HTERT RPE-1 (cell line): ENCODE data around the gene MRPS11.
"Not testable (repeated sequence)": the region's sequence is repeated elsewhere in the genome, so short reads cannot be mapped to it uniquely, and the experiment has no call there.

Source experiments
- in situ Hi-C: fragments of 300-500 bp; cut with MboI; formaldehyde crosslinking; loops from 4 replicates; pipeline ENCODE4 v1.14.3; 2020; ENCODE audit warnings: low sequenced_read_pairs

MRPS11 gene

DNA sequence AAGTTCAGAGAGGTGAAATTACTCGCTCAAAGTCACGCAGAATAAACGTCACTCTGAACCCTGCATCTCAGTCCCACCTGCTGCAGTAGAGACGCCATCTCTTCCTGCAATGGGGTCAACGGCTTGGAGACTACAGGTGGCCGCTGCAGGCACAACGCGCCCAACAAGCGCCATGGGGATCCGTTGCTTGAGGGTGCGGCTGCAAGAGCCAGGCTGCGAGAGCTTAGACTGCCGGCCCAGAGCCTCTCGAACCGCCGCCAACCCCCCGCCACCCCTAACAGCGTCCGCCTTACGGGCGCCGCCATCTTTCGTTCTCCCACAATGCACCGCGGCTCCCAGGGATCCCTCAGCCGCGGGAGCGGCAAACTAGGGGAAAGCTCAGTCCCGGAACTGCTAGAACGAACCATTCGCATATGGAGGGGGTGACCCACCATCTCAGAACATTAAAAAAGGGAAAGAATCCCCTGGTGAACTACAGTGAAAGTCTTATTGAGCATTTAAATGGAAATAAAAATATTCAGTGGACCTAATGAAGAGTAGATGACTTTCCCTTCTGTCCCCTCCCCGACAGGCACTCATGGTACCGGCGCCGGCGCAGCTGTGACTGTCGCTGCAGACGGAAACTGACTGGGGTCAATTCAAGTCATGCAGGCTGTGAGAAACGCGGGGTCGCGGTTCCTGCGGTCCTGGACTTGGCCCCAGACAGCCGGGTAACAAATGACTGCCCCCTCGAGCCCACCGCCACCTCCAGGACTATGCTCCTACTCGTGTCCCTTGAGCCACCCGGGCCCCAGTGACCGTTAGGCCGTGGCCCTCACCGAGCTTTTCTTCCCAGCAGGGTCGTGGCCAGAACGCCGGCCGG lies at the start of gene MRPS11, which contains the start of gene MRPL46:
MRPS11 (plus strand) TSS at position 636 of the 862 bp plus-strand sequence; CDS start at position 646, 10 bp downstream.
MRPL46 (minus strand) TSS at position 316 of the 862 bp plus-strand sequence; CDS start at position 305, 11 bp downstream.
- in situ Hi-C loops: no loop called here

DNA sequence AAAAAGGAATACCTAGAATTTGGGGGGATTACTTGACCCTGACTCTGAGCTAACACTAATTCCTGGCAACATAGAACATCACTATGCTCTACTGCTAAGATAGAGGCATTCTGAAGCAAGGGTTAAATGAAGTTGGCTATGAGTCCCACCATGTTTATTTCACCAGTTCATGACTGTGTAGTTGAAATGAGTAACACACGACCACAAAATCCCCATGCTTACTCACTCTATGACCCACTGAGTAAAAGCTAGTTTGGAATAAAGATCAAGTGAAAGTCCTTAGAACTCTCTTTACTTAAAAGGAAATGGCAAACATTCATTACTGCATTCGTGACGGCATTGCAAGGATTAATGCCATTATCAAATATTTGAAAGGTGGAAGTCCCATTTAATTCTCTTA lies 47.7 kb upstream of the MRPS11 start:
- in situ Hi-C loops: no loop called here

DNA sequence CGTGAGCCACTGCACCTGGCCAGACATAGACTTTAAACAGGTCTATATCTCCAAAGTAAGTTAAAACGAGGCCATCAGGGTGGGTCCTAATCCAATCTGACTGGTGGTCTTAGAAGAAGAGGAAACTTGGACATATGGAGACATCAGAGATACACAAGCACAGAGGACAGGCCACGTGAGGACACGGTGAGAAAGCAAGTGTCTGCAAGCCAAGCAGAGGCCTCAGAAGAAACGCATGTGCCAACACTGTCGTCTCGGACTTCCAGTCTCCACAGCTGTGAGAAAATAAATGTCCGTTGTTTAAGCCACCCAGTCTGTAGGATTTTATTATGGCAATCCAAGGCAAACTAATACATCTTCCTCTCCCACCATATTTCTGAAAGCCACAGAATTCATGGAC lies 44.2 kb upstream of the MRPS11 start:
- in situ Hi-C loops: no loop called here

DNA sequence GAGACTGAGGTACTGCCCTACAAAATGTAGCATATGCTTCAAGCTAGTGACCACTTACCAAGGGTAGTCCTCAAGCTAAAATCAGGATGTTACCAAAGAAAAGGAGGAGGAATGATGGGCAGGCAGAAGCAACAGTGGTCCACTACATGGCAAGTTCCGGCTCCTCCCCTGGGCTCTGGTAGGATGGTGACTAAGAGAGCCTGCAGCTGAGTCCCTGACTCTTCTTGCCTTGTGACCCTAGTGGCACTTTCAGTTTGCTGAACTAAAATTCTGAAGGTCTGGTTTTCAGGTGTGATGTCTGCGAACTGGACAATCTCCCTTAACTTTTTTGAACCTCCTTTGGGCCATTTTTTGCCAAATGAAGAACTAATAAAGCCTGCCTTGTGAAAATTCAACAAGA lies 41.2 kb upstream of the MRPS11 start:
- in situ Hi-C loops: no loop called here

DNA sequence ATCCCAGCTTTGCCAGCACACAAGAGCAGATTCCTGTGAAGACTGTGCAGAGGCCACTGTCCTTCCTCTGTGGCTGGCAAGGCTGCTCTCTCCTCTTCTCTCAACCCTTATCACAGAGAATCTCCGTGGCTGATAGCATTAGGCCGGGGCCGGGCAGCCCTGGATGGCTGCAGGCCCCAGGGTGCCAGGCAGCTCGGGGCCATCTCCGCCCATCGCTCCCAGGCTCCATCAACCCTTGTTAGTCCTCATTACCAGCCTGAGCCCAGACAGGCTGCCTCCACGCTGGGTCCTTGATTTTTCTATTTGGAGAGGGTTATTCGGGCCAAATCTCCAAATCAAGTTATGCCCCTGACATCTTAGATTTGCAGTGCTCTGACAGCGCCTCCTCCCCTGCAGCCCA lies 39.5 kb upstream of the MRPS11 start:
- in situ Hi-C loops: no loop called here

DNA sequence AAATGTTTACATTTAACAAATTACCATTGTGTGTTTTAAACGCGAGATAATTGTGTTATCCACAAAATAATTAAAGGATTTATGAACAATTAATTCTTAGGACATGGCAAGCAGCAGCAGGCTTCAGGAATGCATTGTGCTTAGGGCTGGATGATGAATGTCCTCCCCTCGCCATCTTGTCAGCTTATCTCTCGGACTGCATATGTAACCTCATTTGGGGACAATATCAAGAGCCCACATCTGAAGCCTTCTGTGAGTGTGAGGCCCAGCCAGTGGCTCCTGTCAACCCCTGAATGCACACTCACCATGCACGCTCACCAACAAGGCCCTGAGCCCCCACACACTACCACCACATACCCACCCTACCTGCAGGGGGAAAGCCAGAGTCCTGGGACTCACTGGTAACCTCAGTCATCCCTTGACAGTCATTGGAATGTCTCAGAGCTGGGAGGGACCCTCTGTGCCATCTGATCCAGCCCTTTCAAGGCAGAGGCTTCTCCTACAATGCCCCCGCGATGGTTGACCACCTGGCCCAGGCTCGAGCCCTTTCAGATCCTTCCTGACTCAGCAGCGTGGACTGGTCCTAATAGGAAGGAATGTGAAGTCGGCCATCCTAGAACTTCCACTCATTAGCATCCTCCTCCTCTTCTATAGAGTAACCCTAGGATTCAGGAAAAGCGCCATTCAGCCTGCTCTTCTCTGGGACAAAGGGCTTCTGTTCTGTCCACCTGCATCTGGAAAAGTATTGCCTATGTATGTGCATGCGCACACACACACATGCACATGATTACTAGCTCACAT lies 38.5 kb upstream of the MRPS11 start:
- in situ Hi-C loops: no loop called here

DNA sequence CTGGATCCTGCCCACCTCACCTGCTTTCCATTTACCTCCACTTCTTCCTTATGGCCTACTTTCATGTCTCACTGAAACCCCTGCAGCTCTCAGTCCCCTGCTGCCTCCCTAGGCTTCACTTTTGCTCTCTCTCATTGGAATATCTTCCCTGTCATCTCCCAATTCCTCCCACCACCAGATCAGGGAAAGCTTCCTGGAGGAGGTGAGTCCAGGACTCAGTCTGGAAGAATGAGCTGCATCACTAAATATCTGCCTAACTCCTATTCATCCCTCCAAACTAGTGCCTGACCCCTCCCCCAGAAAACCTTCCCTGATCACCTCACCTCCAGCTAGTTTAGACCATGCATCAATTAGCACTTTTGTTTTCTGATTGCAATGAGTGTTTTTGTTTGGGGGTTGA lies 37.5 kb upstream of the MRPS11 start:
- in situ Hi-C loops: no loop called here

DNA sequence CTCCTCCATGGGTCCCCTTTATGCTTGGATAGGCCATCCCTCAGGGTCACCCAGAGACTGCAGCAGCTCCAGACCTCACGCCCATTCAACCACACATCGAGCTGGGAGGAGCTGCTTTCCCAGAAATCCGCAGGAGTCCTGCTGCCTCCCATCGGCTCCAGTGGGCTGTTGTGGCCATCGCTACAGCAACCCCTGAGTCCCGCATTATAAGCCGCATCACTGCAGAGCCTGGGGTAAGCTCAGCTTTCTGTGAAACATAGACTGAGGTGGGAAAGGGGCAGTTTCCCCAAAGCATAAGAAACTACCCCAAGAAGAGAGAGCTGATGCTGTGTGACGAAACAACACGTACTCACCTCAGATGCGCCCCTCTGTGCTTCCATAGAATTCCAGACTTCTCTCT lies 36.1 kb upstream of the MRPS11 start:
- in situ Hi-C loops: no loop called here

DNA sequence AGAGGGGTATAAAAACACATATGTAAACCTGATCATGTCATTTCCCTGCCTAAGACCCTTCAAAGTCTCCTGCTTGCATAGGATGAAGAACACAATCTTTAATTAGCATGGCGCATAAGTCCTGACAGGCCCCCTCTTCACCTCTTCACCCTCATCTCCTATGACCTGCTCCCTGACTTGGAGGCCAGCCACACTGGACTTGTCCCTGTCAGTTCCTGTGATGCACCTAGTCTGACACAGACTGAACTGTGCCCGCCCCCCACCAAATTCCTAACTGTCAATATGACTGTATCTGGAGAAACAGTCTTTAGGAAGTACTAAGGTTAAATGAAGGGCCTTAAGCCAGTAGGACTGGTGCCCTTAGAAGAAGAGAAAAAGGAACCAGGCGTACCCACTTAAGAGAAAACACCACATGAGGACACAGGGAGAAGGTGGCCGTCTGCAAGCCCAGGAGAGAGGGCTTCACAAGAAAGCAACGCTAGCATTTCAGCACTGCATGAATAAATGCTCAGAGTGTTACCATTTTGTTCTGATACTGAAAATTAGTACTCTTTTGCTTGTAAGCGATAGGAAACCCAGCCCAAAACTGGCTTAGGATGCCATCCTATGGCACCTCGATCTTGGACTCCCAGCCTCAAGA lies 34.3 kb upstream of the MRPS11 start:
- in situ Hi-C loops: no loop called here

DNA sequence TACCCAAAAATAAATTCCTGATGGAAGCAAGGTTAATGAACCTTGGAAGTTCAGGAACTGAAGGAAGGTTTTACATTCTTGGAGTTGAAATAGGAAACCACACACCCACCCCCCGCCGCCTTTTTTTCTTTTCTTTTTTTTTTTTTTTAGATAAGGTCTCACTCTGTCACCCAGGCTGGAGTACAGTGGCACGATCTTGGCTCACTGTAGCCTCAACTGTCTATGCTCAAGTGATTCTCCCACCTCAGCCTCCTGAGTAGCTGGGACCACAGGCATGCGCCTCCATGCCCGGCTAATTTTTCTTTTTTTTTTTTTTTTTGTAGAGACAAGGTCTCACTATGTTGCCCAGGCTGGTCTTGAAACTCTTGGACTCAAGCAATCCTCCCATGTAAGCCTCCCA lies 33.4 kb upstream of the MRPS11 start:
- in situ Hi-C loops: not testable (repeated sequence)

DNA sequence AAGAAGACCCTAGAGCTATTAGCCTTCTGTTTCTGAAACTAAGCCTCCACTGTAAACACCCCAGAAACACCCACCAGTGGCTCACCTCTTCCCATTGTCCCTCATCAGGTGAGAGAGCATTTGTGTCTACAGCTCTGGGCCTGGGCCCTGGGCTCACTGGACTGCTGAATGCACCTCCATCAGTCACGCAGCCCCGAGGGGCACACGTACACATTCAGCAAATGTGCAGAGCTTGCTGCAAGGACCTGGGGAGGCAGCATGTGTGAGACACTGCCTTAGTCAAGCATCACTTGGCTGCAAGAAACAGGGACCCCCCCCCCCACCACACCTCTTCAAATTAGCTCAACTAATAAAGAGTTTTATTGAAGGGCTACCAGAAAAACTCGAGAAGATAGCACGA lies 29.3 kb upstream of the MRPS11 start:
- in situ Hi-C loops: no loop called here

DNA sequence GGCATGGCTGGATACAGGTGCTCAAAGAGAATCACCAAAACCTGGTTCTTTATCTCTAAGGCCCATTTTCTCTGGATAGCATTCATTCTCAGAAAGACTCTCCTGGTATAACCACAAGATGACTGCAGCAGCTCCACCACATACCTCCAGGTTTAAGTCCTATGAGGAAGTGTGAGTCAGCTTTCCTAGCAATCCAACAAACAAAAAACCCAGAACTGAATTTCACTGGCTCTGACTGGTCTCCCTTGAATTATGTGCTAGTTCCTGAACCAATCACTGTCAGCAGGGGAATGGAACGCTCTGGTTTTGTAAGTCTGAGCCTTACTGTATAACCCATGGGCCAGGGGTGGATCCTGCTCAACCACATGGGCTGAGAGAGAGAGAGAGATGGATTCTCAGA lies 27.5 kb upstream of the MRPS11 start:
- in situ Hi-C loops: no loop called here

DNA sequence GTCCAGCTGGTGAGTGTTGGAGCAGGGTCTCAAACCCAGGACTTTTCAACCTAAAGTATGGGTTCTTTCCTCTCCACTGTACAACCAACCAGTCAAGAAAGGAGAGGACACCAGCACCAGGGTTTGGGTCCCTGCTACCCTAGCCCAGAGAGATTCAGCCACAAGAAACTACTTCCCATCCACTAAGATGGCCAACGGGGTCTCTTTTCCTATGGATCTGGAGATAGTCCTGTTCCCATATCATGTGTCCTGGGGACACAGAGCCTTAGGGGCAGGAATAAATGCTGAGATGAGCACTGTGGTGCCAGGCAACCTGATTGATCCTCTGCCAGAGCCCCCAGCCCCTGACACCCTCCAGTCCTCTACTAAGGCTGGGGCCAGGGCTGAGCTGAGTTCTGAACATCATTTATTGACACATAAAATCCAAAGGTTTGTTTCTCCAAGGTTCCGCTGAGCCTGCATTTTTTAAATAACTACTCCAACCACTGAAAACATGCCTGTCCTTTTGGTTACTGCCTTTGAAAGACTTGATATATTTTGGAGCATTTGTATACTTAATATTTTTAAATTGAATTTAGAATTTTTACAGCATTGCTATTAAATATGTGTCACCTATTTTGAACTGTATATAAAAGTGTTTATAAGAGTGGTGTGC lies 26.3 kb upstream of the MRPS11 start:
- in situ Hi-C loops: no loop called here

DNA sequence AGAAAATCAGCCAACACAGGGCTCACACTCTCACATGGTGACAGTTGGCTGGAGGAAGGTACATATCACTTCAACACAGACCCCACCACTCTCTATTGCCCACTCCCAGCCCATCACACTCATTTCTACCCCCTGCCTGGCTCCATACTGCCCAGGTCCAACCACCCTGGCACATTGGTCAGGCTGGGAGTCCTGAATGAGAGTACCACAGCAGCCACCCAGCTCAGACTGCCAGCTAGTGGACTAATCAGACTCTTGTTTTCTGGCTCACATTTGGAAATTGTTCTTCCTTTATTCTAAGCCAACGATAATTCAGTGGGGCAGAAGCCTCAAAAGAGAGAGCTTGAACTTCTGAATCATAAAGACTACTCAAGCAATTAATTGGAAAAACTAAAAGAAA lies 20.3 kb upstream of the MRPS11 start:
- in situ Hi-C loops: no loop called here

DNA sequence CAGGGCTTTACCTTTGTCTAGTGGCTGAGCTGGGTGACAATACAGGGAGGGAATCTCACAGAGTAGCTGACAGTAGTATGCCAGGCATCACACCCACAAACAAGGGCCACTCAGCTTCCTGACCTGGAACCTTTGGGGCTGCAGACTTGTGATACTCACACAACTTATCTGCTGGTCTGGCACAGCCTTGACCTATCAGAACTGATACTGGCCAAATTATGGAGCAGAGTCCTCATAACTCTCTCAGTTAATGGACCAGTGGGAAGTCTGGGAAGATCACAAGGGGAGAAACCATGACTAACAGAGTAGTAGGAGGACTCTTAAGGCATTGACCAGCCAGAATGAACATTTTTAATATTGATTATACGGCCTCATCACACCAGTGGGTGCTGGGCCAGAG lies 19.8 kb upstream of the MRPS11 start:
- in situ Hi-C loops: no loop called here

DNA sequence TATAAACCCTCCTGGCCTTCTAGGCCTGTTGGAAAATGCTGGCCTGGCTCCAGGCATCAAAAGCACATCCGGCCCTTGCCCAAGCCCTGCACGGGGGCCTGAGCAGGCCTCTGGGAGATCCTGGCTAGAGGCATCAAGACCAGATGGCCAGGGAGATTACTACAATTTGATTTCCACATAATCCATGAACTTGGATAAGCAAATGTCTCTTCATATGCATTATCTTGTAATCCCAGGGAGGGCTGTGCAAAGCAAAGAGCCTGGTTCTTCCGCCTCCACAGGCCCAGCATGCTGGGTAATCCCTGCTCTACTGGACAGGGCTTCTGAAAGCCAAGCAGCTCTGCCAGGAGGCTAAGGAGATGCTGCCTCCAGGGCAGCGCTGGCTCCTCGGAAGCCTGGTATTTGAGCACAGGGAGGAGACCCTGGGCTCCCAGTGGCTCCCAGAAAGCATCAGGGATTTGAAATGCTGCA lies 18.5 kb upstream of the MRPS11 start:
- in situ Hi-C loops: no loop called here

DNA sequence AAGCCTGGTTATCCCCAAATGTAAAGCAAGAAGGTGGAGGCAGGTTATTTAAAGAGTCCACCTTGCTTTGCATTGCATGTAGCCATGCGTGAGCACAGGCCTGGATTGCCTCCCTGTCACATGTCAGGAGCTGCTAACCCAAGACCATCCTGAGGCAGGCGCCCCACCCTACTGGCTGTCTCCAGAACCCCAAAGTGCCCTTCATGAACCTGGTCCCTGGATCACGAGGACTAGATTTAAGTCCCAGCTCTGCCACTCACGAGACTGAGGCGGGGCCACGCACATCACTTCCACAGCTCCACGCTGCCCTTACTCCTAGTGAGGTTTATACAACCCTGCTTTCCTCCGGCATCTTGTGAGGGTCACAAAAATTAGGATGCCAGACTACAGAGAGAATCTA lies 17.9 kb upstream of the MRPS11 start:
- in situ Hi-C loops: no loop called here

DNA sequence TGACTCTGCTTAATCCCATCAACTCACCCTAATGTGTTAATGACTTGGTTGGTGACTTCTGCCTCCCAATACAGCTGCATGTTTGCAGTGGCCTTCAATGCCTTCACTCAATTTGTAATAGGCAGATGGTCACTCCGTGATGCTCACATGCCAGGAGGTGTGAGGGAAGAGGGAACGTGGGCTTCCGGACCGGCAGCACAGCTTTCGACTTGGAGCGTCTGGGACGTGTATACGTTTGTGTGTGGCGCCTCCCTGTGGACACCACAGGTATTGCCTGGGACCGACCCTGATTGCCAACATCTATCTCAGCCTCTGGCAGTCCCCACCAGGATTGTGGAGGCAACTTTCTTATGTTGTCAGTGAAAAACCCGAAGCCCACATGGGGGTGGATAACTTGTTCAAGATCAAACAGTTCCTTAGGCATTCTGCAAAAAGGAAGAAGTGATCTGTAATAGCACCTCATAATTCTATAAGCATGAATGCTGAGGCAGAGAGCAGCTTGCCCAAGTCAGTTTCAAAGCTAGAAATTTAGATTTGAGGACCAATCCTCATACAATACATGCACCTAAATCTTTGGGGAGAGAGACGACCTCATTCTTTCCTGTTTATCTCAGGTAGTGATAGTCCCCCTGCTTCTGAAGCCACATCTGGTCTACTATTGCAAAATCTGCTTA lies 17.2 kb upstream of the MRPS11 start:
- in situ Hi-C loops: no loop called here

DNA sequence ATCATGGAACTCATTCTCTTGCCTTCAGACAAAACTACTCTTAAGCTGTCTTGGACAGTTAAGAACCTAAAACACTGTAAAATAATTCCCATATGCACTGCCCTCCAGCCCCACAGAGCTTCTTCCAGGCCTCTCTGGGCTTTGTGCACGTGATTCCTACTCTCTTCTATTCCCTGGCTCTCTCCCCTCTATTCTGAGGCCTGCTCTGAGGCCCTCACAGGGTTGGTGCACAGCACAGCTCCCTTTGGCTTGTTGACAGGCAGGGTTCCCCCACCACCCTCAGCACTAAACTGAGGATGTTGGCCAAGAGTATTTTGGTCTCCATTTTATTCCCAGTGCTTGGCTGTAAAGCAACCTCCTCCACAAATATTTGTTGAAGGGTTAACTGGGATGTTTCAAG lies 13.9 kb upstream of the MRPS11 start:
- in situ Hi-C loops: no loop called here

DNA sequence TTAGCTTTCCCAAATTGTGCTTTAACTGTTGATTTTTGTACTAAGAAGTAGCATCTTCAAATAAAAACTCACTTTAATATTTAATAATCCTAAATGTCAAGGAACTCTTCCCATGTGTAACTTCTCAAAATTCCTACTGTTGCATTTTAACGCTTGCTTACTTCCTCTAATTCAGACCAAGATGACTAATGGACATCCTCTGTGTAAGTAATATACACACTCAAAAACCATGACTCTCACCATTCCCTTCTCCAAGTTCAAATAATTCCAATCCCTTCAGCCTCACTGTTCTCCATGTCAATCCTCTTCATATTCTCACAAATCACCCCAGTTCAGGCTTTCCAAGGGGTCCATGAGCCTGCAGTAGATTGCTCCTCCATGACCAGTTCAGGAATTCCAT lies 13.3 kb upstream of the MRPS11 start:
- in situ Hi-C loops: no loop called here
